Kidney epithelial cell (primary cell): ENCODE data around the gene LGALS7B. TPM values are rescaled to one million over a fixed set of nuclear protein-coding genes. Genes with fewer than 3 reads are reported as not detected.

Experiments
- DNase-seq: peaks from one replicate; pipeline ENCODE4 v3.0.0-alpha.2; 2010; ENCODE audit warnings: low read depth
- H3K27me3 ChIP-seq: 2 replicates; pipeline ENCODE4 v1.6.0; 2011; ENCODE audit warnings: low read length; ENCODE audit not compliant: control insufficient read depth, insufficient read depth
- H3K36me3 ChIP-seq: 2 replicates; pipeline ENCODE4 v1.5.1; 2011; ENCODE audit warnings: low read length; ENCODE audit not compliant: control insufficient read depth, insufficient read depth
- H3K4me3 ChIP-seq: 2 replicates; pipeline ENCODE4 v1.5.1; 2011; ENCODE audit warnings: low read depth, mild to moderate bottlenecking, control low read depth, low read length
- CTCF ChIP-seq: IDR thresholded peaks from 2 replicates; pipeline ENCODE4 v1.5.1; 2011; ENCODE audit warnings: mild to moderate bottlenecking, moderate library complexity, low read length, control low read depth, inconsistent platforms; ENCODE audit not compliant: insufficient read depth, poor library complexity, severe bottlenecking
- total RNA-seq: library from RNA; depleted of rRNA; stranded (reverse); fragments of >200 nt; gene quantifications from 2 replicates; pipeline ENCODE4 v1.2.3, GENCODE V29; 2015

Gene LGALS7B
- total RNA-seq, 1 donor from 2014 or later, result not detected

GRCh38 chr19:38838986-38839761 is 50.2 kb downstream of the LGALS7B start:
- H3K36me3 ChIP-seq, result peaks cover 8% of the 10 kb centered on the region
- TF ChIP-seq CTCF, result no peak
- DNase-seq, result no peak
- no peaks in the 10 kb centered on the region for H3K27me3 ChIP-seq
- no peak overlapping the region for H3K4me3 ChIP-seq

GRCh38 chr19:38839816-38840582 is 51.0 kb downstream of the LGALS7B start:
- H3K27me3 ChIP-seq, result no peaks in the 10 kb centered on the region
- no peak overlapping the region for H3K4me3 ChIP-seq
- DNase-seq, result no peak
- TF ChIP-seq CTCF, result no peak
- peaks cover 9% of the 10 kb centered on the region for H3K36me3 ChIP-seq

- peaks cover 9% of the 10 kb centered on the region for H3K36me3 ChIP-seq
- H3K4me3 ChIP-seq, result no peak overlapping the region
- no peak for DNase-seq
- TF ChIP-seq CTCF, result no peak
- no peaks in the 10 kb centered on the region for H3K27me3 ChIP-seq
Measured at GRCh38 chr19:38840583-38840968, 51.6 kb downstream of the LGALS7B start.

Other genes with a start within 250 kb of the LGALS7B start
- gene MAP4K1, start 171.2 kb upstream of the LGALS7B start, total RNA-seq, result 1.3 and 4.7 TPM in 2 replicates
- 644 and 653 TPM in 2 replicates for gene EIF3K, start 170.0 kb upstream of the LGALS7B start, total RNA-seq
- 821 and 971 TPM in 2 replicates for gene ACTN4, start 141.6 kb upstream of the LGALS7B start, total RNA-seq
- gene CAPN12, start 44.7 kb upstream of the LGALS7B start, total RNA-seq, result 0.68 and 1.3 TPM in 2 replicates
- gene LGALS7, start 15.7 kb upstream of the LGALS7B start, total RNA-seq, result 0.55 TPM in 1 of 2 replicates, not detected in the other
- gene LGALS4, start 23.7 kb downstream of the LGALS7B start, total RNA-seq, result not detected in 2 replicates
- gene ECH1, start 42.6 kb downstream of the LGALS7B start, total RNA-seq, result 48.1 and 49.8 TPM in 2 replicates
- 192 and 200 TPM in 2 replicates for gene HNRNPL, start 60.8 kb downstream of the LGALS7B start, total RNA-seq
- 21.0 and 21.6 TPM in 2 replicates for gene RINL, start 89.1 kb downstream of the LGALS7B start, total RNA-seq
- 38.9 and 65.5 TPM in 2 replicates for gene SIRT2, start 110.4 kb downstream of the LGALS7B start, total RNA-seq
- 39.0 and 41.7 TPM in 2 replicates for gene NFKBIB, start 110.8 kb downstream of the LGALS7B start, total RNA-seq
- 0.42 TPM in 1 of 2 replicates, not detected in the other for gene CCER2, start 123.0 kb downstream of the LGALS7B start, total RNA-seq
- gene SARS2, start 141.6 kb downstream of the LGALS7B start, total RNA-seq, result 40.5 and 55.2 TPM in 2 replicates
- gene MRPS12, start 141.7 kb downstream of the LGALS7B start, total RNA-seq, result 53.8 and 67.1 TPM in 2 replicates
- gene FBXO17, start 186.5 kb downstream of the LGALS7B start, total RNA-seq, result 17.9 and 20.1 TPM in 2 replicates
- gene FBXO27, start 243.3 kb downstream of the LGALS7B start, total RNA-seq, result 3.0 and 6.9 TPM in 2 replicates